HS-5 (cell line): ENCODE results near the gene HDAC9.

Source experiments
- DNase-seq: peaks from one replicate; pipeline ENCODE4 v3.0.0-alpha.2; 2012; ENCODE audit warnings: low read depth

The HDAC9 gene

GRCh38 chr7:18846765-18847215 lies 351.2 kb downstream of the HDAC9 start:
- no peak for DNase-seq

- DNase-seq: no peak
Observed at GRCh38 chr7:18849130-18849529, 353.6 kb downstream of the HDAC9 start.

DNA sequence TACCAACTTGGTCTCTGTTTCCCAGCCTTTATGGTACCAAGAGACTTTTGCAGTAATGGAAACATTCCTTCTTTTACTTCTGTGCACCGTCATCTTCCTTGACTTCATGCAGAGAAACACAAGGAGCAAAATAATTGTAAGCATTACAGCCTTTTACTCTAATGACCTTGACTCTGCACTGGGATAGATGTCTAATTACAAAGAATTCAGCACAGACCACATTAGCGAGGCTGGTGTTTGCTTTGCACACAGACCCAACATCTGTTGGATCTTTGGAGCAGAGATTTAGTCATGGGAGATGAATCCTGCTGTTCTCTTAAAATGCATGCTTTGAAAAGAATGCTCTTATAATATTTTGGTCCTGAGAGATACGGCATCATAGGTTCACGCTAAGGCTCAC lies 360.2 kb downstream of the HDAC9 start:
- DNase-seq: no peak

- no peak for DNase-seq
Observed at GRCh38 chr7:18858232-18858631, 362.7 kb downstream of the HDAC9 start.

DNA sequence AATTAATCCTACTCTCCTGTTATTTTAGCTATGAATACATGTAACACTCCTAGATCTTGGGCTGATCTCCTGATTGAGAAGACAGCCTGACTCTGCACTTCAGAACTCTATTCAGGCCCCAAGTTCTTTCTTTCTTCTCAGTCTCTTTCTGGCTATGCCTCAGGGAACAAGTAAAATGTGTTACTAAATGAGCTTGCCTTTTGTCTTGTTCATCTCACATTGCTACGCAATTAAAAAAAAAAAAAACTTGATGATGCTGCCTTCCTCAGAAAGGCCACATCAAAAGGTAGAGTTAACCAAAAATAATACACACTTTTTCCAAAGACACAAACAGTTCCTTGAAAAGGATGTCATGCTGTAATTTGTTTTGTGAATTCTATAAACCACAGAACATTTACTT lies 363.8 kb downstream of the HDAC9 start:
- no peak for DNase-seq

DNA sequence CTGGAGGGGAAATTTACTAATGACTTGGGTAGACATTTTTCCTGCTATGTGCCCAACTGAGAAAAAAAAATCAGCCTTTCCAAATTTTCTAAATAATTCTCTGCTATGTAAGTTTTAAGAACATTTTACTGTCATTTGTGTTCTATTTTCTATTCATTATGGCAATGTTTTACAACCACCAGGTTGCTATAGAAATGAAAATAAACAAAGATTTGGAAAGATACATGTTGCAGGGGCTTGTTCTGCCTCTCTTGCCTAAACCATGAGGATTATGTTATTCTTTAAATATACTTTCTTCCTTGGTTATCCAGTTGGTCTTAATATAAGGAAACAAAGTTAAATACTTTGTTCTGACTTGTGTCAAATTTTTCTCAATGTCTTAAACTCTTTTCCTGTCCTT lies 364.7 kb downstream of the HDAC9 start:
- no peak for DNase-seq

- peak; percentile 56 for DNase-seq
Observed at GRCh38 chr7:18861514-18862118, 366.1 kb downstream of the HDAC9 start.

DNA sequence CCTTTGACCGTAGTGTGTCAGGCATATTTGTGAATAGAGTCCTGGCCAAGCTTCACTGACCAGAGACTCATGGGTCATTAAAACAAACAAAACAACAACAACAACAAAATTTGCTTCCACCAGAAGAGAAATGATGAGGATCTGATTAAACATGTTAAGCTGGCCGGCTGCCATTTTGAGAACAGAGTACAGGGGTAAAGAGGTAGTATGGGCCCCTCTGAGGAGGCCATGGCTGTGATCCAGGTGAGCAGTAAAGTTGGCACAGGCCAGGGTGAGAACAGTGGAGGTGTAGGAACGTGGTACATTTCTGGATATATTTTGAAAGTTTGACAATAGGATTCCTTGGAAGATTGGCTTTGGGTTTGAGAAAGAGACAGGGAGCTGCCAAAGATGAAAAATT lies 369.4 kb downstream of the HDAC9 start:
- DNase-seq: no peak

DNA sequence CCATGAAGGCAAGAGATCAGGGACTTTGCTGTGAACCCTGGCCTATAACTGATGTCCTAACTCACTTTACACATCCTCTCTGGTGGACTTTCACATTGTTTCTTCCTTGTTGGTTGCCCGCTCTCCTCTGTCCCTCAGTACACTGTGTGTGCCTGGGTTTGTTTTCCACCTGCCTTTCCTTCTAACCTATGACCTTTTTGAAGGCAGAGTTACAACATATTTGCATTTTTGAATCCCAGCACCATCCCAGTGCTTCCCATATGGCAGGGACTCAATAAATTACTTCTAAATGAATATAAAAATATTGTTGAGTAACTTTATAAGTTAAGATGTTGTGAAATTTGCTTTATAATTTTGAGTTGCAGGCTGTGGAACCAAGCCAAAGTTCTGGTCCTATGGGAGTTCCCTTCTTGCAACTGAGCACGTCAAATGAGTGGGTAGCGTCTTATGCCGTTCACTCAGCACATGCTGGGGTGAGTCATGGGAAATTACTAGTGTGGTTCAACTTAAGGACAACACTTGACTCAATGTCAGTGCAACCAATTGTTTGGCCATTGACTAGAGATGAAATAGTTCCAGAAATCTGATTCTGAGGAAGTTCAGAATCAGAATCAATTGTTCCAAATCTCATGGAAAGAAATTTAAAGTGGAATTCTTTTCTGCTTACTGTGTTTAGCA lies 370.9 kb downstream of the HDAC9 start:
- peak; percentile 100 for DNase-seq

GRCh38 chr7:18872344-18872743 lies 376.8 kb downstream of the HDAC9 start:
- DNase-seq: no peak

- DNase-seq: no peak
Observed at GRCh38 chr7:18873734-18874336, 378.3 kb downstream of the HDAC9 start.

GRCh38 chr7:18874880-18875279 lies 379.3 kb downstream of the HDAC9 start:
- no peak for DNase-seq

GRCh38 chr7:18877874-18878273 lies 382.3 kb downstream of the HDAC9 start:
- DNase-seq: no peak

GRCh38 chr7:18886832-18887231 lies 391.3 kb downstream of the HDAC9 start:
- DNase-seq: no peak

- DNase-seq: no peak
Observed at GRCh38 chr7:18889436-18889835, 393.9 kb downstream of the HDAC9 start.

GRCh38 chr7:18890134-18890533 lies 394.6 kb downstream of the HDAC9 start:
- DNase-seq: peak; percentile 65

- DNase-seq: no peak
Observed at GRCh38 chr7:18890885-18891621, 395.5 kb downstream of the HDAC9 start.

GRCh38 chr7:18893156-18893555 lies 397.6 kb downstream of the HDAC9 start:
- DNase-seq: no peak

DNA sequence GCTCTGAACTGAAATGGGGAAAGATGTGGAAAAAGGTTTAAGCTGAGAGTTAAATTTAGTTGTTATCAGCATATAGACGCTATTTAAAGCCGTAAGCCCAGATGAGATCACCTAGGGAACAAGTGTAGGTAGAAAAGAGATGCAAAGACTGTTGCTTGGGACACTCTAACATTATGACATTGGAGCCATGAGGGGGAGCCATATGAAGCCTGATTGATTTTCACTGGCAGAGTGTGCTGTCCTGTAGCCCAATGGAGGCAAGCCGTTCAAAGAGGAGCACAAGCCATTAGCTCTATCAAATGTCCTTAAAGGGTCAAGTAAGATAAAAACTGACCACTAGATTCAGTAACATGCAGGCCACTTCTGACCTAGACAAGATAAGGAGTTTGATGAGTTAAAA lies 398.6 kb downstream of the HDAC9 start:
- no peak for DNase-seq

GRCh38 chr7:18895456-18895855 lies 399.9 kb downstream of the HDAC9 start:
- DNase-seq: peak; percentile 86

DNA sequence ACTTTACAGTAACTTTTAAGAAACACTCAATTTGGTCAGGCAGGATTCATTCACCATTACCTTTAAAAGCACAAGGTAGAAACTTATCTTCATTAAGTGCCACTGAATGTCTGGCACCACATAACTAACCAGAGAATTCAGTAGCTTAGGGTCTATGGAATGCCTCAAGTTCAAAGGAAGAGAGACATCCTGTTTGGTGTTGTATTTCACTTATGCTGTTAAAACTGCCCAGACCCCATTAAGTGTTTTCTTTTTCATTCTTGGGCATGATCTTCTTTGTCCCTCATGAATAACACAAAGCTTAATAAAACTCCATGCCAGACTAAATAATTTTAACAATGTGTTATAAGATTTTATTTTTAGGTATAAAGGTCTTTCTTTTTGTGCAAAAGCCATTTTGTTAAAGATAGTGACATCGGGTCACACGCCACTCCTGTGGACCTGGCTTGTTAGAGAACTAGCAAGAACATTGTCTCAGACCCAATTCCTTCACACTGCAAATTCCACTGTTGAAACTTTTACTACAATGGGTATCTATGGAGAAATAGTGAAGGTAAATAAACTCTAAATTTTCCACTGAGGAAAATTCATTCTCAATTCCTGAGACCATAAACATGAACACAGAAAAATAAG lies 400.9 kb downstream of the HDAC9 start:
- no peak for DNase-seq

DNA sequence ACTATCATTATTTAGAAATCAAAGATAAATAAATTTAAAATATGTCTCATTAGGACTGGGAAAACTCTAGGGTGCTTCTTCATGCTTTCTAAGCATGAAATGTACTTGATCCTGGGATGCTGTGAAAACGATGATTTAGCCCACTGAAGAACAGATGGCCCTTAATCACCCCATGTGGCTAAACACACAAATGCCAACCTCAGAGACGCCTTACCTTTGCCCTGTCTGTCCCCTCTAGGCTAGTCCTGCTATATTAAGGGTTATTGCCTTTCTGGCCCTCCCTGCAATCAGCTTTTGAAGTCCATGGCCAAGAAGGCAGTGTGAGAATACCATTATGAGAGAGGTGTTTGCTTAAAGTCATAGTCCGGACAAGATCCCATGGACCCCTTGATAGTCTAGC lies 404.7 kb downstream of the HDAC9 start:
- DNase-seq: no peak
